ENCODE data around the gene HSD11B1L. TPM values are rescaled to one million over a fixed set of nuclear protein-coding genes. Genes with fewer than 3 reads are reported as not detected.

The HSD11B1L gene
- total RNA-seq, 1 experiment from 2014 or later: 6.0 TPM

DNA sequence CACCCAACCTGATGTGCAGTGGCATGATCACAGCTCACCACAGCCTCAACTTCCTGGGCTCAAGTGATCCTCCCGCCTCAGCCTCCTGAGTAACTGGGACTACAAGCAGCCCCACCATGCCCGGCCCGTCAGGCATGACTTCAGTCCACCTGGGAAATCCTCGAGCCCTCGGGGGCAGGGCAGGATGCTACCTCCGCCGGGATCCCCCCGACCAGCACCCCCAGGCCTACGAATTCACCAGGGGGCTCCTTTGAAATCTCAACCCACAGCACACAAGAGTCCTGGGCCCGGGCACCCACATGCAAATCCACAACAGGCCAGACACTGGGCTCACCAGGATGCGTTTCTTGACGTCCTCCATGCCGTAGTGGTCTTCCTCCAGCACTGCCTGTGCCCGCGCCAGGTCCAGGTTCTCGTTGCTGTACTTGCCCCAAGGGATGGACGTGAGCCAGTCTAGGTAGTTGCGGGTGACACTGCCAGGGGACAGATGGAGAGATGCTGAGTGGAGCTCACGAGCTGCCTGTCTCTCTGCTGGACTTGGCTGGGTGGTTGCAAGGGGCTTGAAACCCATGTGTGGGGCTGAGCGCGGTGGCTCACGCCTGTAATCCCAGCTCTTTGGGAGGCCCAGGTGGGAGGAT is 19.7 kb downstream of the HSD11B1L start:
- ATAC-seq: no peak
- no peak for DNase-seq (ENCODE audit: low read depth, low spot score)
- Histone ChIP-seq H3K4me2 (ENCODE audit: low read length) (no peak overlapping the region), H3K27ac (ENCODE audit: low read depth, low read length) (no peak overlapping the region), H3K27me3 (ENCODE audit: insufficient read depth, low read length) (no peaks in the 10 kb centered on the region), H3K9me3 (ENCODE audit: control insufficient read depth in 1 of 2, insufficient read depth in 1 of 2, low read depth in 1 of 2, low read length in 2 of 2) (no peaks in the 10 kb centered on the region), H3K4me3 (replicated peaks in 1 of 2; ENCODE audit: low read depth in 1 of 2, low read length in 2 of 2) (no peak overlapping the region), H3K79me2 (ENCODE audit: insufficient read depth, low read length) (peaks cover 20% of the 10 kb centered on the region), H4K20me1 (ENCODE audit: insufficient read depth) (no peaks in the 10 kb centered on the region), H3K9me2 (ENCODE audit: insufficient read depth) (no peaks in the 10 kb centered on the region), H3K36me3 (ENCODE audit: control insufficient read depth in 1 of 2, insufficient read depth in 2 of 2, low read length in 2 of 2) (peaks cover 17 to 46% of the 10 kb centered on the region in 2 experiments; a peak in 3 of 4 replicates), H3K4me1 (ENCODE audit: control insufficient read depth in 1 of 2, insufficient read depth in 2 of 2, low read length in 2 of 2) (no peaks in the 10 kb centered on the region; a peak in 1 of 4 replicates), H2AFZ (ENCODE audit: low read depth, low read length, poor library complexity, severe bottlenecking) (no peak overlapping the region), H3K9ac (ENCODE audit: low read length) (no peak overlapping the region)
- intact Hi-C loops (cut with micrococcal nuclease): no loop called here
- no TSS peak for BruUV-seq (replicated peaks)
- ChIA-PET RAD21 (ENCODE audit: low non-redundant PET in 1 of 2, low total read pairs in 2 of 2, uncharacterized antibody in 2 of 2, unreplicated experiment in 2 of 2) (no interaction called here), POLR2A (interaction anchor here (1.1 to 1.5 kb wide), 3 partner anchors 11 to 14 kb away, joined by 3 read pairs; partner anchors contain the start of gene RPL36), CTCF (no interaction called here)
- no peak for TF ChIP-seq SP1 (IDR thresholded peaks at IDR 0.05; ENCODE audit: low read depth)
- TF ChIP-seq, protein P1, sequence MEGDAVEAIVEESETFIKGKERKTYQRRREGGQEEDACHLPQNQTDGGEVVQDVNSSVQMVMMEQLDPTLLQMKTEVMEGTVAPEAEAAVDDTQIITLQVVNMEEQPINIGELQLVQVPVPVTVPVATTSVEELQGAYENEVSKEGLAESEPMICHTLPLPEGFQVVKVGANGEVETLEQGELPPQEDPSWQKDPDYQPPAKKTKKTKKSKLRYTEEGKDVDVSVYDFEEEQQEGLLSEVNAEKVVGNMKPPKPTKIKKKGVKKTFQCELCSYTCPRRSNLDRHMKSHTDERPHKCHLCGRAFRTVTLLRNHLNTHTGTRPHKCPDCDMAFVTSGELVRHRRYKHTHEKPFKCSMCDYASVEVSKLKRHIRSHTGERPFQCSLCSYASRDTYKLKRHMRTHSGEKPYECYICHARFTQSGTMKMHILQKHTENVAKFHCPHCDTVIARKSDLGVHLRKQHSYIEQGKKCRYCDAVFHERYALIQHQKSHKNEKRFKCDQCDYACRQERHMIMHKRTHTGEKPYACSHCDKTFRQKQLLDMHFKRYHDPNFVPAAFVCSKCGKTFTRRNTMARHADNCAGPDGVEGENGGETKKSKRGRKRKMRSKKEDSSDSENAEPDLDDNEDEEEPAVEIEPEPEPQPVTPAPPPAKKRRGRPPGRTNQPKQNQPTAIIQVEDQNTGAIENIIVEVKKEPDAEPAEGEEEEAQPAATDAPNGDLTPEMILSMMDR (IDR thresholded peaks at IDR 0.05 in 2 of 3, conservative IDR thresholded peaks at IDR 0.05 in 1 of 3; ENCODE audit: borderline replicate concordance in 1 of 3, insufficient read depth in 1 of 3, low read depth in 2 of 3, low read length in 2 of 3): no peak
- TF ChIP-seq EZH2 (IDR thresholded peaks at IDR 0.05): no peak
- no peak for TF ChIP-seq RAD21 (IDR thresholded peaks at IDR 0.05; ENCODE audit: low read depth)
- no peak for TF ChIP-seq FOSL1 (IDR thresholded peaks at IDR 0.05; ENCODE audit: low read depth)
- TF ChIP-seq CEBPB (IDR thresholded peaks at IDR 0.05; ENCODE audit: low read depth): no peak
- TF ChIP-seq CBX3 (IDR thresholded peaks at IDR 0.05; ENCODE audit: low read depth): no peak
- TF ChIP-seq ZFX (IDR thresholded peaks at IDR 0.05): no peak
- TF ChIP-seq, protein P2, sequence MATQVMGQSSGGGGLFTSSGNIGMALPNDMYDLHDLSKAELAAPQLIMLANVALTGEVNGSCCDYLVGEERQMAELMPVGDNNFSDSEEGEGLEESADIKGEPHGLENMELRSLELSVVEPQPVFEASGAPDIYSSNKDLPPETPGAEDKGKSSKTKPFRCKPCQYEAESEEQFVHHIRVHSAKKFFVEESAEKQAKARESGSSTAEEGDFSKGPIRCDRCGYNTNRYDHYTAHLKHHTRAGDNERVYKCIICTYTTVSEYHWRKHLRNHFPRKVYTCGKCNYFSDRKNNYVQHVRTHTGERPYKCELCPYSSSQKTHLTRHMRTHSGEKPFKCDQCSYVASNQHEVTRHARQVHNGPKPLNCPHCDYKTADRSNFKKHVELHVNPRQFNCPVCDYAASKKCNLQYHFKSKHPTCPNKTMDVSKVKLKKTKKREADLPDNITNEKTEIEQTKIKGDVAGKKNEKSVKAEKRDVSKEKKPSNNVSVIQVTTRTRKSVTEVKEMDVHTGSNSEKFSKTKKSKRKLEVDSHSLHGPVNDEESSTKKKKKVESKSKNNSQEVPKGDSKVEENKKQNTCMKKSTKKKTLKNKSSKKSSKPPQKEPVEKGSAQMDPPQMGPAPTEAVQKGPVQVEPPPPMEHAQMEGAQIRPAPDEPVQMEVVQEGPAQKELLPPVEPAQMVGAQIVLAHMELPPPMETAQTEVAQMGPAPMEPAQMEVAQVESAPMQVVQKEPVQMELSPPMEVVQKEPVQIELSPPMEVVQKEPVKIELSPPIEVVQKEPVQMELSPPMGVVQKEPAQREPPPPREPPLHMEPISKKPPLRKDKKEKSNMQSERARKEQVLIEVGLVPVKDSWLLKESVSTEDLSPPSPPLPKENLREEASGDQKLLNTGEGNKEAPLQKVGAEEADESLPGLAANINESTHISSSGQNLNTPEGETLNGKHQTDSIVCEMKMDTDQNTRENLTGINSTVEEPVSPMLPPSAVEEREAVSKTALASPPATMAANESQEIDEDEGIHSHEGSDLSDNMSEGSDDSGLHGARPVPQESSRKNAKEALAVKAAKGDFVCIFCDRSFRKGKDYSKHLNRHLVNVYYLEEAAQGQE (IDR thresholded peaks at IDR 0.05; ENCODE audit: low read depth): no peak
- no peak for TF ChIP-seq ZNF274 (IDR thresholded peaks at IDR 0.05; ENCODE audit: low read depth, low read length)
- TF ChIP-seq POLR2AphosphoS5 (IDR thresholded peaks at IDR 0.05; ENCODE audit: low read depth, low read length): no peak
- no peak for TF ChIP-seq ELF1 (IDR thresholded peaks at IDR 0.05; ENCODE audit: borderline replicate concordance, low read depth)
- TF ChIP-seq, protein P3, sequence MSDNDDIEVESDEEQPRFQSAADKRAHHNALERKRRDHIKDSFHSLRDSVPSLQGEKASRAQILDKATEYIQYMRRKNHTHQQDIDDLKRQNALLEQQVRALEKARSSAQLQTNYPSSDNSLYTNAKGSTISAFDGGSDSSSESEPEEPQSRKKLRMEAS (IDR thresholded peaks at IDR 0.05): no peak
- TF ChIP-seq POLR2A (IDR thresholded peaks at IDR 0.05; ENCODE audit: borderline replicate concordance, extremely low read depth, insufficient read depth, insufficient read length): no peak
- TF ChIP-seq, protein P4, sequence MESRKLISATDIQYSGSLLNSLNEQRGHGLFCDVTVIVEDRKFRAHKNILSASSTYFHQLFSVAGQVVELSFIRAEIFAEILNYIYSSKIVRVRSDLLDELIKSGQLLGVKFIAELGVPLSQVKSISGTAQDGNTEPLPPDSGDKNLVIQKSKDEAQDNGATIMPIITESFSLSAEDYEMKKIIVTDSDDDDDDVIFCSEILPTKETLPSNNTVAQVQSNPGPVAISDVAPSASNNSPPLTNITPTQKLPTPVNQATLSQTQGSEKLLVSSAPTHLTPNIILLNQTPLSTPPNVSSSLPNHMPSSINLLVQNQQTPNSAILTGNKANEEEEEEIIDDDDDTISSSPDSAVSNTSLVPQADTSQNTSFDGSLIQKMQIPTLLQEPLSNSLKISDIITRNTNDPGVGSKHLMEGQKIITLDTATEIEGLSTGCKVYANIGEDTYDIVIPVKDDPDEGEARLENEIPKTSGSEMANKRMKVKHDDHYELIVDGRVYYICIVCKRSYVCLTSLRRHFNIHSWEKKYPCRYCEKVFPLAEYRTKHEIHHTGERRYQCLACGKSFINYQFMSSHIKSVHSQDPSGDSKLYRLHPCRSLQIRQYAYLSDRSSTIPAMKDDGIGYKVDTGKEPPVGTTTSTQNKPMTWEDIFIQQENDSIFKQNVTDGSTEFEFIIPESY (IDR thresholded peaks at IDR 0.05; ENCODE audit: extremely low read depth, insufficient replicate concordance, low read length): no peak
- TF ChIP-seq, protein P5, sequence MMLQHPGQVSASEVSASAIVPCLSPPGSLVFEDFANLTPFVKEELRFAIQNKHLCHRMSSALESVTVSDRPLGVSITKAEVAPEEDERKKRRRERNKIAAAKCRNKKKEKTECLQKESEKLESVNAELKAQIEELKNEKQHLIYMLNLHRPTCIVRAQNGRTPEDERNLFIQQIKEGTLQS (IDR thresholded peaks at IDR 0.05): no peak
- no peak for TF ChIP-seq SIN3A (IDR thresholded peaks at IDR 0.05; ENCODE audit: low read depth)
- no peak for TF ChIP-seq JUND (IDR thresholded peaks at IDR 0.05)
- no peak for TF ChIP-seq TCF7L2 (IDR thresholded peaks at IDR 0.05; ENCODE audit: borderline replicate concordance, extremely low read depth, insufficient read depth, insufficient read length)
